Measurements from ENCODE around the gene LRRC3C.

GRCh38 chr17:39935909-39936308, 8.4 kb downstream of the LRRC3C start:
- TF ChIP-seq CTCF (conservative IDR thresholded peaks at IDR 0.05; ENCODE audit: low read depth, low read length) (no peak), EZH2 (IDR thresholded peaks at IDR 0.05; ENCODE audit: borderline replicate concordance, low read depth, low read length, poor library complexity, severe bottlenecking) (no peak)

Data from A673 (cell line).